ENCODE measurements around the gene MACROD1.

Gene MACROD1

GRCh38 chr11:64011371-64011770 lies 154.5 kb downstream of the MACROD1 start:
- no peak for DNase-seq (ENCODE audit: low read depth)

- DNase-seq (ENCODE audit: low read depth): no peak
These were observed 155.1 kb downstream of the MACROD1 start for GRCh38 chr11:64010783-64011182.

GRCh38 chr11:64009710-64010109 lies 156.2 kb downstream of the MACROD1 start:
- no peak for DNase-seq (ENCODE audit: low read depth)

GRCh38 chr11:64008914-64009633 lies 156.8 kb downstream of the MACROD1 start:
- DNase-seq (ENCODE audit: low read depth): no peak

GRCh38 chr11:64008283-64008913 lies 157.5 kb downstream of the MACROD1 start:
- DNase-seq (ENCODE audit: low read depth): no peak

GRCh38 chr11:64007629-64008282 lies 158.2 kb downstream of the MACROD1 start:
- DNase-seq (ENCODE audit: low read depth): no peak

- no peak for DNase-seq (ENCODE audit: low read depth)
These were observed 158.7 kb downstream of the MACROD1 start for GRCh38 chr11:64007160-64007628.

GRCh38 chr11:64006398-64006797 lies 159.5 kb downstream of the MACROD1 start:
- no peak for DNase-seq (ENCODE audit: low read depth)

GRCh38 chr11:64005691-64006090 lies 160.2 kb downstream of the MACROD1 start:
- no peak for DNase-seq (ENCODE audit: low read depth)

GRCh38 chr11:64004590-64004984 lies 161.3 kb downstream of the MACROD1 start:
- no peak for DNase-seq (ENCODE audit: low read depth)

GRCh38 chr11:64003807-64004589 lies 161.9 kb downstream of the MACROD1 start:
- no peak for DNase-seq (ENCODE audit: low read depth)

GRCh38 chr11:64001484-64002420 lies 164.2 kb downstream of the MACROD1 start:
- no peak for DNase-seq (ENCODE audit: low read depth)

GRCh38 chr11:64000740-64001483 lies 165.0 kb downstream of the MACROD1 start:
- DNase-seq (ENCODE audit: low read depth): no peak

GRCh38 chr11:64000026-64000739 lies 165.7 kb downstream of the MACROD1 start:
- no peak for DNase-seq (ENCODE audit: low read depth)

- DNase-seq (ENCODE audit: low read depth): no peak
These were observed 166.4 kb downstream of the MACROD1 start for GRCh38 chr11:63999349-64000025.

GRCh38 chr11:63998558-63999348 lies 167.2 kb downstream of the MACROD1 start:
- DNase-seq (ENCODE audit: low read depth): no peak

- no peak for DNase-seq (ENCODE audit: low read depth)
These were observed 168.0 kb downstream of the MACROD1 start for GRCh38 chr11:63997801-63998337.

GRCh38 chr11:63997104-63997700 lies 168.7 kb downstream of the MACROD1 start:
- no peak for DNase-seq (ENCODE audit: low read depth)
